SU-DHL-6 (cell line): ENCODE results near the gene STYXL1.

ENCODE experiments used
- H2AFZ ChIP-seq: fragments of 200-600 bp; sonication (generic); 2 replicates; pipeline ENCODE4 v1.6.1; 2014; ENCODE audit warnings: low read depth, mild to moderate bottlenecking, moderate library complexity, mixed read lengths, antibody characterized with exemption, low read length; ENCODE audit not compliant: severe bottlenecking
- H3F3A ChIP-seq: fragments of 200-600 bp; shearing (Covaris generic); 2 replicates; pipeline ENCODE4 v1.6.0; 2016; ENCODE audit warnings: antibody characterized with exemption, mild to moderate bottlenecking; ENCODE audit not compliant: insufficient read depth
- H3K27ac ChIP-seq: fragments of 200-600 bp; sonication (generic); 2 replicates; pipeline ENCODE4 v1.5.1; 2016; ENCODE audit warnings: low read depth, mild to moderate bottlenecking, low read length, moderate library complexity, mixed read lengths
- H3K27me3 ChIP-seq: fragments of 200-600 bp; sonication (generic), shearing (Covaris generic); 2 replicates; pipeline ENCODE4 v1.6.0; 2014; ENCODE audit warnings: mild to moderate bottlenecking, low read length
- H3K36me3 ChIP-seq: fragments of 200-600 bp; sonication (generic); 2 replicates; pipeline ENCODE4 v1.6.1; 2014; ENCODE audit warnings: mild to moderate bottlenecking, low read length, mixed read lengths
- H3K4me2 ChIP-seq: fragments of 300-600, 200-600 bp; shearing (Covaris generic), sonication (generic); 2 replicates; pipeline ENCODE4 v1.6.0; 2014; ENCODE audit warnings: low read length, low read depth, mild to moderate bottlenecking; ENCODE audit not compliant: poor library complexity, severe bottlenecking
- H3K4me3 ChIP-seq: fragments of 200-600 bp; sonication (generic); 2 replicates; pipeline ENCODE4 v1.5.1; 2014; ENCODE audit warnings: antibody characterized with exemption, low read length, mild to moderate bottlenecking, mixed read lengths; ENCODE audit not compliant: insufficient read depth, poor library complexity, severe bottlenecking
- H3K79me2 ChIP-seq: fragments of 200-600 bp; sonication (generic); 2 replicates; pipeline ENCODE4 v1.6.1; 2014; ENCODE audit warnings: mild to moderate bottlenecking, low read length, moderate library complexity; ENCODE audit not compliant: insufficient read depth
- H3K9ac ChIP-seq: fragments of 200-600 bp; sonication (generic); 2 replicates; pipeline ENCODE4 v1.7.0; 2014; ENCODE audit warnings: mild to moderate bottlenecking, low read length
- H3K9me2 ChIP-seq: fragments of 200-600 bp; sonication (generic); replicated peaks from 2 replicates; pipeline ENCODE4 v1.6.1; 2014; ENCODE audit warnings: low read length; ENCODE audit not compliant: insufficient read depth
- H3K9me3 ChIP-seq: fragments of 200-600 bp; sonication (generic); 2 replicates; pipeline ENCODE4 v1.6.1; 2014; ENCODE audit warnings: low read length, mixed read lengths; ENCODE audit not compliant: insufficient read depth
- H4K20me1 ChIP-seq: fragments of 200-600 bp; sonication (generic); 2 replicates; pipeline ENCODE4 v1.6.1; 2014; ENCODE audit warnings: low read depth, mild to moderate bottlenecking, antibody characterized with exemption, low read length, moderate library complexity, mixed read lengths
- EZH2phosphoT487 ChIP-seq: fragments of 200-600 bp; sonication (generic), shearing (Covaris generic); conservative IDR thresholded peaks from 2 replicates; pipeline ENCODE4 v1.6.1; 2018; ENCODE audit warnings: mild to moderate bottlenecking, antibody characterized with exemption, low read length, moderate library complexity, mixed read lengths
- TF ChIP-seq, protein P1 (sequence below): fragments of 200-600 bp; sonication (generic); IDR thresholded peaks from one replicate; pipeline ENCODE4 v1.5.1; 2017; ENCODE audit warnings: antibody characterized with exemption, mild to moderate bottlenecking, low read length, moderate library complexity; ENCODE audit not compliant: insufficient read depth, poor library complexity, severe bottlenecking

STYXL1 gene

DNA sequence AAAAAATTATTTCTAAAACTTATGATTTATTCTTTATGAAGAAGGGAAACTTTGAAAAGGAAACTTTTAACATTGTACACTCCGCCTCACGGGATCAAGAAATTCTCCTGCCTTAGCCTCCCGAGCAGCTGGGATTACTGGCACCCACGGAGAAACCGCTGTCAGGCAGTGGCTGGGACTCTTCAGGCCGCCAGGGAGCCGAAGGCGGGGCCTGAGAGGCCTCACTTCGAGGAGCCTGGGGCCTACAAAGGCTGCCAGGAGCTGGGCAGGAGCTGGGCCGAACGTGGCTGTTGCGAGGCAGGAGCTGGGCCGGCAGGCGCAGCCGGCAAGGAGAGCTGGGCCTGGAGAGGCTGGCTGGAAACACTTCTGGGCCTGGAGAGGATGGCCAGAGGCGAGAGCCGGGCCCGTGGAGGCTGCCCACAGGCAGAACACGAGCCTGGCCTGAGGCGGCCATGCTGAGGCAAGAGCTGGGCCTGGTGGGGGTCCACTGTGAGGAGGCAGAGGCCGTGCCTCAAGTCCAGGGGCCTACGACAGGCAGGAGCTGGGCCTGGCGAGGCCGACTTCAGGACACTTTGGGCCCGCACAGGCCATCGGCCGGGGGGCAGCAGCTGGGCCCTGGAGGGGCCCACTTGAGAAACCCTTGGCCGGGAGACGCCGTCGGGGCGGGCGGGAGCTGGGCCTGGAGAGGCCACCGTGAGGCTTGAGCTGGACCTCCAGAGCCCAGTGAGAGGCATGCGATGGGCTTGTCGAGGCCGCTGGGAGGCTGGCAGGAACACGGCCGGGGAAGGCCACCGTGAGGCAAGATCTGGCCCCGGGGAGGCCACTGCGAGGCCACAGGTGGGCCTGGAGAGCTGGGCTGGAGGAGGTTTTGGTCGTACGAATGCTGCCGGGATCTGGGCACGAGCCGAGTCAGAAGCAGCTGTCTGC, 23.8 kb upstream of the STYXL1 start:
- H3K4me2 ChIP-seq = no peak overlapping the region
- H3K27me3 ChIP-seq = no peaks in the 10 kb centered on the region
- H3K27ac ChIP-seq = no peak overlapping the region
- no peak overlapping the region for H3K9ac ChIP-seq
- H2AFZ ChIP-seq = no peak overlapping the region
- H4K20me1 ChIP-seq = no peaks in the 10 kb centered on the region
- H3K36me3 ChIP-seq = no peaks in the 10 kb centered on the region
- no peaks in the 10 kb centered on the region for H3K9me2 ChIP-seq
- no peaks in the 10 kb centered on the region for H3K79me2 ChIP-seq
- H3K9me3 ChIP-seq = no peaks in the 10 kb centered on the region
- H3F3A ChIP-seq = no peaks in the 10 kb centered on the region
- H3K4me3 ChIP-seq = no peak overlapping the region
- TF ChIP-seq, protein P1, sequence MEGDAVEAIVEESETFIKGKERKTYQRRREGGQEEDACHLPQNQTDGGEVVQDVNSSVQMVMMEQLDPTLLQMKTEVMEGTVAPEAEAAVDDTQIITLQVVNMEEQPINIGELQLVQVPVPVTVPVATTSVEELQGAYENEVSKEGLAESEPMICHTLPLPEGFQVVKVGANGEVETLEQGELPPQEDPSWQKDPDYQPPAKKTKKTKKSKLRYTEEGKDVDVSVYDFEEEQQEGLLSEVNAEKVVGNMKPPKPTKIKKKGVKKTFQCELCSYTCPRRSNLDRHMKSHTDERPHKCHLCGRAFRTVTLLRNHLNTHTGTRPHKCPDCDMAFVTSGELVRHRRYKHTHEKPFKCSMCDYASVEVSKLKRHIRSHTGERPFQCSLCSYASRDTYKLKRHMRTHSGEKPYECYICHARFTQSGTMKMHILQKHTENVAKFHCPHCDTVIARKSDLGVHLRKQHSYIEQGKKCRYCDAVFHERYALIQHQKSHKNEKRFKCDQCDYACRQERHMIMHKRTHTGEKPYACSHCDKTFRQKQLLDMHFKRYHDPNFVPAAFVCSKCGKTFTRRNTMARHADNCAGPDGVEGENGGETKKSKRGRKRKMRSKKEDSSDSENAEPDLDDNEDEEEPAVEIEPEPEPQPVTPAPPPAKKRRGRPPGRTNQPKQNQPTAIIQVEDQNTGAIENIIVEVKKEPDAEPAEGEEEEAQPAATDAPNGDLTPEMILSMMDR = no peak
- no peak for TF ChIP-seq EZH2phosphoT487

DNA sequence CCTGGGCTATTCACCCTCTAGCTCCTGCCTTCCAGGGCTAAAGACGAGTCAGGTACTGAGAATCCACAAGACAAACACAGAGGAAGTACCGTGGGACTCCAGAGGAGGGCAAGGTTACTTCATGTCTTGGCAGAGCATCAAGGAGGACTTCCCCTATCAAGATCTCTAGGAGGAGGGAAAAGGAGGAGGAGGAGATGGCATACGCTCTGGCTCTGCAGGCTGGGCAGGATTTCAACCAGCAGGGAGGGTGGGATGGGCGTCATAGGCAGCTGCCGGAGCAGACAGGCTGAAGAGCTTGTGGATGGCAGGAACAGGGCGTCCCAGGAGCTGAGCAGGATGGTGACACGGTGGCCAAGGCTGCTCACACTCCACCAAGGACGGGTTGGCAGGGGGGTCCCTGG, 21.4 kb upstream of the STYXL1 start:
- Histone ChIP-seq H3K9me2 (no peaks in the 10 kb centered on the region), H3K4me2 (no peak overlapping the region), H2AFZ (no peak overlapping the region), H3K9ac (no peak overlapping the region), H3K79me2 (no peaks in the 10 kb centered on the region), H3F3A (no peaks in the 10 kb centered on the region), H4K20me1 (no peaks in the 10 kb centered on the region), H3K27me3 (no peaks in the 10 kb centered on the region), H3K27ac (no peak overlapping the region), H3K9me3 (no peaks in the 10 kb centered on the region), H3K36me3 (no peaks in the 10 kb centered on the region), H3K4me3 (no peak overlapping the region)
- TF ChIP-seq, protein P1 = no peak
- no peak for TF ChIP-seq EZH2phosphoT487

DNA sequence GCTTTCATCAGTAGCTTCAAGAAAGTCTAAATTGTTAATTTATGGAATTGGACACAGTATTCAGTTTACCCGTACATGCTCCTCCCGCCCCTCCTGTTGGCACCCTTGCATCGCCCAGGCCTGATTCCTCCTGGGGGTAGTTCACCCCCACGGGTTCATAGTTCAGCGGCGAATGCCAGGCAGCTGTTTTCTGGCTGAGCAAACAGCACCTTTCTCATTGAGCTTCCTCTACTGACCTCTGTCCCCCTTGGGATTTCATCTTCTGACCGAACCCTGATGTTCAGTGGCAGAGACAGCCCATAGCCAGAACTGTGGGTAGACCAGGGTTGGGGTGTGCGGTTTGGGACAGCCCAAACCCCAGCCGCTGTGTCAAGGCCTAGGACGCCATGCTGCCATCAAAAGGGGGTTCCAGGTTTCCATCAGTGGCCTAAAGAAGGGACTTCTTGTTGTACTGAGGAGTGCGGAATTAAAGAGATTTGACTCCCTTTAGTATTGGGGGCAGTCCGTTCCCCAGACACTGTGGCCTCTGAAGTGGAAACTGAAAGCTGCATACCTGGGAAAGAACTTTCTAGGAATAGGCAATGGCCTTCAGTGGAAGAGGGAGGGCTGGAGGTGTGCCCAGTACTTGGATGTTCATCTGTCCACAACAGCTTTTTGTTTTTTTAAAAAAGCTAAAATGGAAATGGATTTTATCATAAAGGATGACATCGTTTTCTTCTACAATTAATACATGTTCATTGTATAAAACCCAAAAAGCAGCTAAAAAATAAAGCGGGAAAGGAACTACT, 19.1 kb upstream of the STYXL1 start:
- H3K27ac ChIP-seq = no peak overlapping the region
- no peak overlapping the region for H3K4me2 ChIP-seq
- H4K20me1 ChIP-seq = no peaks in the 10 kb centered on the region
- H2AFZ ChIP-seq = no peak overlapping the region
- H3F3A ChIP-seq = no peaks in the 10 kb centered on the region
- H3K4me3 ChIP-seq = no peak overlapping the region
- no peaks in the 10 kb centered on the region for H3K27me3 ChIP-seq
- TF ChIP-seq EZH2phosphoT487 = no peak
- TF ChIP-seq, protein P1 = no peak
- no peaks in the 10 kb centered on the region for H3K79me2 ChIP-seq
- H3K9me2 ChIP-seq = no peaks in the 10 kb centered on the region
- no peaks in the 10 kb centered on the region for H3K36me3 ChIP-seq
- no peak overlapping the region for H3K9ac ChIP-seq
- no peaks in the 10 kb centered on the region for H3K9me3 ChIP-seq
